ENCODE measurements around the gene PHF21A. TPM values are rescaled to one million over a fixed set of nuclear protein-coding genes. Genes with fewer than 3 reads are reported as not detected.

Gene PHF21A
- total RNA-seq, 1 donor from 2014 or later = 66.8 TPM

GRCh38 chr11:46039990-46040389 lies 81.3 kb downstream of the PHF21A start:
- Histone ChIP-seq H3K4me1 (peaks cover 36% of the 10 kb centered on the region), H3K9me3 (no peaks in the 10 kb centered on the region), H3K27ac (no peak overlapping the region), H3K36me3 (no peaks in the 10 kb centered on the region), H3K27me3 (no peaks in the 10 kb centered on the region), H3K4me3 (no peak overlapping the region)
- no peak for TF ChIP-seq CTCF (IDR thresholded peaks at IDR 0.05)
- TF ChIP-seq POLR2AphosphoS5 (IDR thresholded peaks at IDR 0.05; ENCODE audit: insufficient read depth in 1 of 2, low read depth in 1 of 2) = no peak
- TF ChIP-seq POLR2A (IDR thresholded peaks at IDR 0.05) = no peak
- intact Hi-C loops (cut with DNase I) = no loop called here
- DNase-seq (ENCODE audit: extremely low spot score in 2 of 2) = no peak

GRCh38 chr11:46038529-46038928 lies 82.7 kb downstream of the PHF21A start:
- no peak for DNase-seq (ENCODE audit: extremely low spot score in 2 of 2)
- H3K27me3 ChIP-seq = no peaks in the 10 kb centered on the region
- H3K9me3 ChIP-seq = no peaks in the 10 kb centered on the region
- no peaks in the 10 kb centered on the region for H3K36me3 ChIP-seq
- no peak overlapping the region for H3K27ac ChIP-seq
- H3K4me1 ChIP-seq = peaks cover 33% of the 10 kb centered on the region
- no peak overlapping the region for H3K4me3 ChIP-seq
- intact Hi-C loops (cut with DNase I) = no loop called here
- TF ChIP-seq CTCF (IDR thresholded peaks at IDR 0.05) = no peak

GRCh38 chr11:46036969-46037368 lies 84.3 kb downstream of the PHF21A start:
- peaks cover 33% of the 10 kb centered on the region for H3K4me1 ChIP-seq
- intact Hi-C loops (cut with DNase I) = no loop called here
- H3K27me3 ChIP-seq = no peaks in the 10 kb centered on the region
- no peaks in the 10 kb centered on the region for H3K9me3 ChIP-seq
- H3K36me3 ChIP-seq = no peaks in the 10 kb centered on the region
- no peak for TF ChIP-seq POLR2A (IDR thresholded peaks at IDR 0.05)
- no peak for TF ChIP-seq CTCF (IDR thresholded peaks at IDR 0.05)
- no peak for TF ChIP-seq POLR2AphosphoS5 (IDR thresholded peaks at IDR 0.05; ENCODE audit: insufficient read depth in 1 of 2, low read depth in 1 of 2)
- no peak overlapping the region for H3K27ac ChIP-seq
- H3K4me3 ChIP-seq = no peak overlapping the region
- DNase-seq (ENCODE audit: extremely low spot score in 2 of 2) = no peak

- no peak for TF ChIP-seq CTCF (IDR thresholded peaks at IDR 0.05)
- no peak for TF ChIP-seq POLR2A (IDR thresholded peaks at IDR 0.05)
- TF ChIP-seq POLR2AphosphoS5 (IDR thresholded peaks at IDR 0.05; ENCODE audit: insufficient read depth in 1 of 2, low read depth in 1 of 2) = no peak
- intact Hi-C loops (cut with DNase I) = no loop called here
- no peaks in the 10 kb centered on the region for H3K27me3 ChIP-seq
- no peak overlapping the region for H3K27ac ChIP-seq
- no peak overlapping the region for H3K4me3 ChIP-seq
- no peaks in the 10 kb centered on the region for H3K36me3 ChIP-seq
- no peak for DNase-seq (ENCODE audit: extremely low spot score in 2 of 2)
- H3K9me3 ChIP-seq = no peaks in the 10 kb centered on the region
- peaks cover 33% of the 10 kb centered on the region for H3K4me1 ChIP-seq
Observed at GRCh38 chr11:46036009-46036408, 85.2 kb downstream of the PHF21A start.

- H3K27me3 ChIP-seq = no peaks in the 10 kb centered on the region
- H3K27ac ChIP-seq = no peak overlapping the region
- peaks cover 16% of the 10 kb centered on the region for H3K4me1 ChIP-seq
- no peak for DNase-seq (ENCODE audit: extremely low spot score in 2 of 2)
- H3K36me3 ChIP-seq = no peaks in the 10 kb centered on the region
- TF ChIP-seq POLR2A (IDR thresholded peaks at IDR 0.05) (no peak), POLR2AphosphoS5 (IDR thresholded peaks at IDR 0.05; ENCODE audit: insufficient read depth in 1 of 2, low read depth in 1 of 2) (no peak), CTCF (IDR thresholded peaks at IDR 0.05) (no peak)
- intact Hi-C loops (cut with DNase I) = no loop called here
- no peak overlapping the region for H3K4me3 ChIP-seq
- H3K9me3 ChIP-seq = no peaks in the 10 kb centered on the region
Observed at GRCh38 chr11:46034041-46034440, 87.2 kb downstream of the PHF21A start.
